Measurements from ENCODE around the gene PDZK1.
"Not testable (repeated sequence)": the region's sequence is repeated elsewhere in the genome, so short reads cannot be mapped to it uniquely, and the experiment has no call there.

PDZK1 gene

DNA sequence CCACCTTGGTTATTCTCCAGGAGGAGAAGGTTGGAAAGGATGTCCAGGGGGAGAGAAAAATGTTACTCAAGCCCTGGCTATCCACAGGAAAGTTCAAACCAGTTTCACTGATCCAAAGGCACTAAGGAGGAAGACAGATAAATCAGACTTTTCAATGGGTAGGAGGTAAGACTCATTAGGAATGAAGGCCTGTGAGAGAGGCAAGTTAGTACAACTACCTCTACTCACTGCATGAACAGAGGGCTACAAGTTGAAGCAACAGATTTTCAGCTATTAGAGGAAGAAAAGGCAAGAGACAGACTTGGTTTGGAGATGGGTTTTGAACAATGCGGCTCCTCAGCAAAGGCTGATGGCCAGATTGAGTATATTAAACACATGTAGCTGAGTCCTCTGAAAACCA lies 29.0 kb upstream of the PDZK1 start:
- no peak for DNase-seq
- no peak overlapping the region for H3K9ac ChIP-seq (ENCODE audit: low read length)
- no peaks in the 10 kb centered on the region for H3K79me1 ChIP-seq (ENCODE audit: low read length)
- no peaks in the 10 kb centered on the region for H3K36me3 ChIP-seq (ENCODE audit: control insufficient read depth, insufficient read depth, low read length)
- H3K79me2 ChIP-seq (ENCODE audit: control insufficient read depth, insufficient read depth, low read length) = no peaks in the 10 kb centered on the region
- H3K56ac ChIP-seq (ENCODE audit: low read length) = no peak overlapping the region
- H3K4me3 ChIP-seq (ENCODE audit: low read length) = no peak overlapping the region
- WGBS (ENCODE audit: extremely low coverage, insufficient coverage, low lambda C conversion rate) = no CpG with 5 or more reads among the region's 1 CpG
- no peak overlapping the region for H4K8ac ChIP-seq (ENCODE audit: low read depth, low read length)
- H3K4ac ChIP-seq (ENCODE audit: low read depth, low read length) = no peak overlapping the region
- H3K23ac ChIP-seq (ENCODE audit: low read length) = no peak overlapping the region
- H3K27ac ChIP-seq (ENCODE audit: low read depth, low read length) = no peak overlapping the region
- no peaks in the 10 kb centered on the region for H3K27me3 ChIP-seq (ENCODE audit: insufficient read depth, low read length, poor library complexity)
- H2BK15ac ChIP-seq (replicated peaks; ENCODE audit: low read depth) = no peak overlapping the region
- H3K4me1 ChIP-seq (ENCODE audit: control insufficient read depth, low read depth, low read length) = no peaks in the 10 kb centered on the region
- H3K18ac ChIP-seq (ENCODE audit: low read length) = no peak overlapping the region
- H3K4me2 ChIP-seq (ENCODE audit: low read length) = no peak overlapping the region
- H2BK120ac ChIP-seq (ENCODE audit: low read depth, low read length) = no peak overlapping the region
- H2AK5ac ChIP-seq (ENCODE audit: low read length) = no peak overlapping the region
- no peak overlapping the region for H2BK5ac ChIP-seq (ENCODE audit: low read length)
- no peak overlapping the region for H4K5ac ChIP-seq (ENCODE audit: low read length)

DNA sequence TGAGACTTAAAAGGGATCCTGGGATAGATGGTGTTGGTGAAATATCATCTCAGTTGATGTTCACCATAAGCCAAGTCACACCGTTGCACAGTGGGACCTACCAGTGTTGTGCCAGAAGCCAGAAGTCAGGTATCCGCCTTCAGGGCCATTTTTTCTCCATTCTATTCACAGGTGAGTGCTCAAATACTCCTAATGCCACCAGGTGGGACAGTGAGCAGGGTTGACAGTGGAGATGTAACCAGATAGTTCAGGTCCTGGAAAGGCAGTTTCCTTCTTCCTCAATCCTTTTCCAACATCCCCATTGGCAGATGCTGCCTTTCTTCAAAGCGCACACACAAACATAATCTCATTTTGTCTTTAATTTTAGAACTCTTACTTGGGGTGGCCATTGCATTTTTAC lies 23.7 kb upstream of the PDZK1 start:
- no peak overlapping the region for H4K5ac ChIP-seq (ENCODE audit: low read length)
- H3K4me1 ChIP-seq (ENCODE audit: control insufficient read depth, low read depth, low read length) = no peaks in the 10 kb centered on the region
- no peak overlapping the region for H3K4ac ChIP-seq (ENCODE audit: low read depth, low read length)
- no peak overlapping the region for H2BK120ac ChIP-seq (ENCODE audit: low read depth, low read length)
- no peak overlapping the region for H3K4me3 ChIP-seq (ENCODE audit: low read length)
- H2BK15ac ChIP-seq (replicated peaks; ENCODE audit: low read depth) = no peak overlapping the region
- no CpG with 5 or more reads among the region's 3 CpGs for WGBS (ENCODE audit: extremely low coverage, insufficient coverage, low lambda C conversion rate)
- H2AK5ac ChIP-seq (ENCODE audit: low read length) = no peak overlapping the region
- H2BK5ac ChIP-seq (ENCODE audit: low read length) = no peak overlapping the region
- no peaks in the 10 kb centered on the region for H3K79me1 ChIP-seq (ENCODE audit: low read length)
- no peak overlapping the region for H3K9ac ChIP-seq (ENCODE audit: low read length)
- no peaks in the 10 kb centered on the region for H3K27me3 ChIP-seq (ENCODE audit: insufficient read depth, low read length, poor library complexity)
- DNase-seq = peak; percentile 63
- no peaks in the 10 kb centered on the region for H3K79me2 ChIP-seq (ENCODE audit: control insufficient read depth, insufficient read depth, low read length)
- no peaks in the 10 kb centered on the region for H3K36me3 ChIP-seq (ENCODE audit: control insufficient read depth, insufficient read depth, low read length)
- H3K23ac ChIP-seq (ENCODE audit: low read length) = no peak overlapping the region
- no peak overlapping the region for H4K8ac ChIP-seq (ENCODE audit: low read depth, low read length)
- no peak overlapping the region for H3K27ac ChIP-seq (ENCODE audit: low read depth, low read length)
- no peak overlapping the region for H3K18ac ChIP-seq (ENCODE audit: low read length)
- H3K56ac ChIP-seq (ENCODE audit: low read length) = no peak overlapping the region
- H3K4me2 ChIP-seq (ENCODE audit: low read length) = no peak overlapping the region

- no peak overlapping the region for H3K23ac ChIP-seq (ENCODE audit: low read length)
- no peak overlapping the region for H2BK15ac ChIP-seq (replicated peaks; ENCODE audit: low read depth)
- H3K27me3 ChIP-seq (ENCODE audit: insufficient read depth, low read length, poor library complexity) = no peaks in the 10 kb centered on the region
- DNase-seq = no peak
- H3K56ac ChIP-seq (ENCODE audit: low read length) = no peak overlapping the region
- no peaks in the 10 kb centered on the region for H3K4me1 ChIP-seq (ENCODE audit: control insufficient read depth, low read depth, low read length)
- no peaks in the 10 kb centered on the region for H3K79me2 ChIP-seq (ENCODE audit: control insufficient read depth, insufficient read depth, low read length)
- no peak overlapping the region for H3K18ac ChIP-seq (ENCODE audit: low read length)
- H4K8ac ChIP-seq (ENCODE audit: low read depth, low read length) = no peak overlapping the region
- no peak overlapping the region for H2BK5ac ChIP-seq (ENCODE audit: low read length)
- H3K4me2 ChIP-seq (ENCODE audit: low read length) = no peak overlapping the region
- no peak overlapping the region for H3K4ac ChIP-seq (ENCODE audit: low read depth, low read length)
- no peak overlapping the region for H3K4me3 ChIP-seq (ENCODE audit: low read length)
- no CpG with 5 or more reads among the region's 4 CpGs for WGBS (ENCODE audit: extremely low coverage, insufficient coverage, low lambda C conversion rate)
- H2AK5ac ChIP-seq (ENCODE audit: low read length) = no peak overlapping the region
- no peaks in the 10 kb centered on the region for H3K36me3 ChIP-seq (ENCODE audit: control insufficient read depth, insufficient read depth, low read length)
- no peak overlapping the region for H2BK120ac ChIP-seq (ENCODE audit: low read depth, low read length)
- H3K27ac ChIP-seq (ENCODE audit: low read depth, low read length) = no peak overlapping the region
- no peak overlapping the region for H3K9ac ChIP-seq (ENCODE audit: low read length)
- H4K5ac ChIP-seq (ENCODE audit: low read length) = no peak overlapping the region
- H3K79me1 ChIP-seq (ENCODE audit: low read length) = no peaks in the 10 kb centered on the region
Observed at GRCh38 chr1:145730467-145730866, 23.3 kb upstream of the PDZK1 start.

DNA sequence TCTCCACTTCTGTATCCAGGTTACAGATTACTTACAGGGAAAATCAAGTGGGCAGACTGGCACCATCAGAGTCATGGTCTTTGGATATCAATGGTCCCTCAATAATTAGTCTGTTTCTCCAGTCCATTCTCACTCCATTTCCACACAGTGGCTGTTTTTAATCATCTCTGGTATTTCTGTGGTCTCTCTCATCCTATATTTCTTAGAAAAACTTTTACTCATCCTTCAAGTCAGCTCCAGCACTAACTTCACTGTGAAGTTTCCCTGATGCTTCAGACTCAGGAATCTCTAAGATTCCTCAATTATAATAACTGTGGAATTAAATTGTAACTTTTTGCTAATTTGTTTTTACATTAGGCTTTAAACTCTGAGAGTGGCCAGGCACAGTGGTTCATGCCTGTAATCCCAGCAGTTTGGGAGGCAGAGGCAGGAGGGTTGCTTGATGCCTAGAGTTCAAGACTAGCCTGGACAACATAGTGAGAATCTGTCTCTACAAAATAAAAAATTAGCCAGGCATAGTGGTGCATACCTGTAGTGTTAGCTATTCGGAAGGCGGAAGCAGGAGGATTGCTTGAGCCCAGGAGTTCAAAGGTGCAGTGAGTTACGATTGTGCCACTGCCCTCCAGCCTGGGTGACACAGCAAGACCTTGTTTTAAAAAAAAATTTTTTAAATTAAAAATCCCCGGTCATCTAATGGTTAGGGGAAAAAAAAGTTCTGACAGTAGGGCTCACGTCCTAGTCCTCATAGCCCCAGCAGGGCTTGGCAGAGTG lies 22.7 kb upstream of the PDZK1 start:
- no peak overlapping the region for H3K9ac ChIP-seq (ENCODE audit: low read length)
- no peaks in the 10 kb centered on the region for H3K79me2 ChIP-seq (ENCODE audit: control insufficient read depth, insufficient read depth, low read length)
- H3K4me1 ChIP-seq (ENCODE audit: control insufficient read depth, low read depth, low read length) = no peaks in the 10 kb centered on the region
- no peaks in the 10 kb centered on the region for H3K36me3 ChIP-seq (ENCODE audit: control insufficient read depth, insufficient read depth, low read length)
- no peak overlapping the region for H3K4me3 ChIP-seq (ENCODE audit: low read length)
- H4K5ac ChIP-seq (ENCODE audit: low read length) = no peak overlapping the region
- no CpG with 5 or more reads among the region's 5 CpGs for WGBS (ENCODE audit: extremely low coverage, insufficient coverage, low lambda C conversion rate)
- no peak overlapping the region for H3K18ac ChIP-seq (ENCODE audit: low read length)
- H3K79me1 ChIP-seq (ENCODE audit: low read length) = no peaks in the 10 kb centered on the region
- H3K4me2 ChIP-seq (ENCODE audit: low read length) = no peak overlapping the region
- no peak overlapping the region for H3K23ac ChIP-seq (ENCODE audit: low read length)
- H3K56ac ChIP-seq (ENCODE audit: low read length) = no peak overlapping the region
- no peak overlapping the region for H3K4ac ChIP-seq (ENCODE audit: low read depth, low read length)
- no peak overlapping the region for H3K27ac ChIP-seq (ENCODE audit: low read depth, low read length)
- no peak overlapping the region for H2AK5ac ChIP-seq (ENCODE audit: low read length)
- no peak overlapping the region for H2BK5ac ChIP-seq (ENCODE audit: low read length)
- no peaks in the 10 kb centered on the region for H3K27me3 ChIP-seq (ENCODE audit: insufficient read depth, low read length, poor library complexity)
- no peak overlapping the region for H4K8ac ChIP-seq (ENCODE audit: low read depth, low read length)
- no peak for DNase-seq
- H2BK15ac ChIP-seq (replicated peaks; ENCODE audit: low read depth) = no peak overlapping the region
- H2BK120ac ChIP-seq (ENCODE audit: low read depth, low read length) = no peak overlapping the region

- H4K5ac ChIP-seq (ENCODE audit: low read length) = no peak overlapping the region
- no peak overlapping the region for H3K18ac ChIP-seq (ENCODE audit: low read length)
- H2BK15ac ChIP-seq (replicated peaks; ENCODE audit: low read depth) = no peak overlapping the region
- no peaks in the 10 kb centered on the region for H3K79me1 ChIP-seq (ENCODE audit: low read length)
- no peak overlapping the region for H3K4ac ChIP-seq (ENCODE audit: low read depth, low read length)
- H2AK5ac ChIP-seq (ENCODE audit: low read length) = no peak overlapping the region
- no CpG with 5 or more reads among the region's 5 CpGs for WGBS (ENCODE audit: extremely low coverage, insufficient coverage, low lambda C conversion rate)
- no peak overlapping the region for H3K27ac ChIP-seq (ENCODE audit: low read depth, low read length)
- H2BK5ac ChIP-seq (ENCODE audit: low read length) = no peak overlapping the region
- no peak overlapping the region for H3K4me3 ChIP-seq (ENCODE audit: low read length)
- no peak overlapping the region for H4K8ac ChIP-seq (ENCODE audit: low read depth, low read length)
- no peak overlapping the region for H3K4me2 ChIP-seq (ENCODE audit: low read length)
- no peaks in the 10 kb centered on the region for H3K79me2 ChIP-seq (ENCODE audit: control insufficient read depth, insufficient read depth, low read length)
- no peaks in the 10 kb centered on the region for H3K27me3 ChIP-seq (ENCODE audit: insufficient read depth, low read length, poor library complexity)
- no peaks in the 10 kb centered on the region for H3K36me3 ChIP-seq (ENCODE audit: control insufficient read depth, insufficient read depth, low read length)
- no peak for DNase-seq
- H3K9ac ChIP-seq (ENCODE audit: low read length) = no peak overlapping the region
- no peaks in the 10 kb centered on the region for H3K4me1 ChIP-seq (ENCODE audit: control insufficient read depth, low read depth, low read length)
- no peak overlapping the region for H3K23ac ChIP-seq (ENCODE audit: low read length)
- H3K56ac ChIP-seq (ENCODE audit: low read length) = no peak overlapping the region
- no peak overlapping the region for H2BK120ac ChIP-seq (ENCODE audit: low read depth, low read length)
Observed at GRCh38 chr1:145729196-145729595, 22.0 kb upstream of the PDZK1 start.

GRCh38 chr1:145726193-145726592 lies 19.0 kb upstream of the PDZK1 start:
- H3K9ac ChIP-seq (ENCODE audit: low read length); DNase-seq; H3K18ac ChIP-seq (ENCODE audit: low read length); H2BK15ac ChIP-seq (replicated peaks; ENCODE audit: low read depth); H2BK120ac ChIP-seq (ENCODE audit: low read depth, low read length); H3K27ac ChIP-seq (ENCODE audit: low read depth, low read length); H4K8ac ChIP-seq (ENCODE audit: low read depth, low read length); H3K27me3 ChIP-seq (ENCODE audit: insufficient read depth, low read length, poor library complexity); H2AK5ac ChIP-seq (ENCODE audit: low read length); H3K4ac ChIP-seq (ENCODE audit: low read depth, low read length); H4K5ac ChIP-seq (ENCODE audit: low read length); H3K4me2 ChIP-seq (ENCODE audit: low read length); H3K4me1 ChIP-seq (ENCODE audit: control insufficient read depth, low read depth, low read length); H3K56ac ChIP-seq (ENCODE audit: low read length); H3K4me3 ChIP-seq (ENCODE audit: low read length); H2BK5ac ChIP-seq (ENCODE audit: low read length); H3K79me2 ChIP-seq (ENCODE audit: control insufficient read depth, insufficient read depth, low read length); H3K36me3 ChIP-seq (ENCODE audit: control insufficient read depth, insufficient read depth, low read length); H3K23ac ChIP-seq (ENCODE audit: low read length); H3K79me1 ChIP-seq (ENCODE audit: low read length): not testable (repeated sequence)
- no CpG with 5 or more reads among the region's 5 CpGs for WGBS (ENCODE audit: extremely low coverage, insufficient coverage, low lambda C conversion rate)
